ENCODE measurements around the gene APOL6. TPM values are rescaled to one million over a fixed set of nuclear protein-coding genes. Genes with fewer than 3 reads are reported as not detected.

APOL6 gene
- total and polyA plus RNA-seq, 9 of the 15 experiments (the other 6 are each of a cell fraction or from before 2014, with no cell fraction given), result 0.29 to 1.2 (median 0.70) TPM

GRCh38 chr22:35630891-35631290 is 17.4 kb upstream of the APOL6 start:
- no peak overlapping the region for H3K9ac ChIP-seq (ENCODE audit: insufficient read depth in 1 of 2, low read depth in 2 of 2, low read length in 2 of 2)
- WGBS (ENCODE audit: insufficient coverage, low coverage, missing lambda C conversion rate), result 67% methylated on average over 9 of the region's 9 CpGs
- POLR2A ChIA-PET, result no interaction called here
- H3K4me2 ChIP-seq (ENCODE audit: insufficient read depth, low read length), result no peak overlapping the region
- no TSS peak for BruUV-seq (replicated peaks)
- intact Hi-C loops (cut with micrococcal nuclease) (loop anchor here (5.0 to 10.0 kb wide), 2 partner anchors 204 to 291 kb away; no protein-coding TSS in a partner anchor), in situ Hi-C loops (cut with MboI) (no loop called here)
- H3K9me3 ChIP-seq (replicated peaks; ENCODE audit: control insufficient read depth, insufficient read depth, low read depth, low read length), result no peaks in the 10 kb centered on the region
- no peak overlapping the region for H3K4me3 ChIP-seq
- no peaks in the 10 kb centered on the region for H3K79me2 ChIP-seq (ENCODE audit: control insufficient read depth, insufficient read depth, low read length)
- no peaks in the 10 kb centered on the region; a peak in 1 of 5 replicates for H3K27me3 ChIP-seq (ENCODE audit: control insufficient read depth in 2 of 2, insufficient read depth in 2 of 2, low read length in 2 of 2)
- no peak for FAIRE-seq
- no peak for ATAC-seq
- H2AFZ ChIP-seq (ENCODE audit: low read depth, low read length), result no peak overlapping the region
- peaks cover 5 to 7% of the 10 kb centered on the region in 2 experiments; a peak in 3 of 5 replicates for H3K4me1 ChIP-seq (replicated peaks in 1 of 2; ENCODE audit: control insufficient read depth in 2 of 2, insufficient read depth in 2 of 2, low read length in 2 of 2)
- DNase-seq (ENCODE audit: extremely low read depth in 1 of 4, low spot score in 3 of 4), result no peak
- H3K9me1 ChIP-seq (ENCODE audit: control insufficient read depth, insufficient read depth, low read length), result no peaks in the 10 kb centered on the region
- H3K27ac ChIP-seq (ENCODE audit: extremely low read depth, low read depth, low read length), result no peak overlapping the region
- no peaks in the 10 kb centered on the region for H3K36me3 ChIP-seq (ENCODE audit: control insufficient read depth, insufficient read depth, low read length)
- CTCF ChIA-PET (ENCODE audit: low intra/inter-chr PET ratio), result no interaction called here
- H4K20me1 ChIP-seq (replicated peaks; ENCODE audit: control insufficient read depth, insufficient read depth, low read length), result no peaks in the 10 kb centered on the region
- TF ChIP-seq ZNF780A (CRISPR knock-in tag; IDR thresholded peaks at IDR 0.05) (no peak), KLF10 (CRISPR knock-in tag; IDR thresholded peaks at IDR 0.05) (no peak), TEAD1 (CRISPR knock-in tag; IDR thresholded peaks at IDR 0.05) (no peak; a peak in 1 of 4 replicates), CBX8 (IDR thresholded peaks at IDR 0.05; ENCODE audit: borderline replicate concordance, extremely low read depth, low read depth, low read length, poor library complexity, severe bottlenecking) (no peak), ILK (tag; IDR thresholded peaks at IDR 0.05; ENCODE audit: borderline replicate concordance, low read depth) (no peak), RBM15 (IDR thresholded peaks at IDR 0.05; ENCODE audit: insufficient read depth, low read length) (no peak), FOSL1 (tag; conservative IDR thresholded peaks at IDR 0.05) (no peak), MCM5 (IDR thresholded peaks at IDR 0.05; ENCODE audit: low read depth) (no peak)
- TF ChIP-seq, protein P1, sequence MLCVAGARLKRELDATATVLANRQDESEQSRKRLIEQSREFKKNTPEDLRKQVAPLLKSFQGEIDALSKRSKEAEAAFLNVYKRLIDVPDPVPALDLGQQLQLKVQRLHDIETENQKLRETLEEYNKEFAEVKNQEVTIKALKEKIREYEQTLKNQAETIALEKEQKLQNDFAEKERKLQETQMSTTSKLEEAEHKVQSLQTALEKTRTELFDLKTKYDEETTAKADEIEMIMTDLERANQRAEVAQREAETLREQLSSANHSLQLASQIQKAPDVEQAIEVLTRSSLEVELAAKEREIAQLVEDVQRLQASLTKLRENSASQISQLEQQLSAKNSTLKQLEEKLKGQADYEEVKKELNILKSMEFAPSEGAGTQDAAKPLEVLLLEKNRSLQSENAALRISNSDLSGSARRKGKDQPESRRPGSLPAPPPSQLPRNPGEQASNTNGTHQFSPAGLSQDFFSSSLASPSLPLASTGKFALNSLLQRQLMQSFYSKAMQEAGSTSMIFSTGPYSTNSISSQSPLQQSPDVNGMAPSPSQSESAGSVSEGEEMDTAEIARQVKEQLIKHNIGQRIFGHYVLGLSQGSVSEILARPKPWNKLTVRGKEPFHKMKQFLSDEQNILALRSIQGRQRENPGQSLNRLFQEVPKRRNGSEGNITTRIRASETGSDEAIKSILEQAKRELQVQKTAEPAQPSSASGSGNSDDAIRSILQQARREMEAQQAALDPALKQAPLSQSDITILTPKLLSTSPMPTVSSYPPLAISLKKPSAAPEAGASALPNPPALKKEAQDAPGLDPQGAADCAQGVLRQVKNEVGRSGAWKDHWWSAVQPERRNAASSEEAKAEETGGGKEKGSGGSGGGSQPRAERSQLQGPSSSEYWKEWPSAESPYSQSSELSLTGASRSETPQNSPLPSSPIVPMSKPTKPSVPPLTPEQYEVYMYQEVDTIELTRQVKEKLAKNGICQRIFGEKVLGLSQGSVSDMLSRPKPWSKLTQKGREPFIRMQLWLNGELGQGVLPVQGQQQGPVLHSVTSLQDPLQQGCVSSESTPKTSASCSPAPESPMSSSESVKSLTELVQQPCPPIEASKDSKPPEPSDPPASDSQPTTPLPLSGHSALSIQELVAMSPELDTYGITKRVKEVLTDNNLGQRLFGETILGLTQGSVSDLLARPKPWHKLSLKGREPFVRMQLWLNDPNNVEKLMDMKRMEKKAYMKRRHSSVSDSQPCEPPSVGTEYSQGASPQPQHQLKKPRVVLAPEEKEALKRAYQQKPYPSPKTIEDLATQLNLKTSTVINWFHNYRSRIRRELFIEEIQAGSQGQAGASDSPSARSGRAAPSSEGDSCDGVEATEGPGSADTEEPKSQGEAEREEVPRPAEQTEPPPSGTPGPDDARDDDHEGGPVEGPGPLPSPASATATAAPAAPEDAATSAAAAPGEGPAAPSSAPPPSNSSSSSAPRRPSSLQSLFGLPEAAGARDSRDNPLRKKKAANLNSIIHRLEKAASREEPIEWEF (CRISPR knock-in tag; IDR thresholded peaks at IDR 0.05), result no peak
